Measurements from ENCODE around the gene MTA3. TPM values are rescaled to one million over a fixed set of nuclear protein-coding genes. Genes with fewer than 3 reads are reported as not detected.
A peak's percentile ranks its signal among the peaks of the same experiment; 100 is the strongest.

The MTA3 gene
- total and polyA plus RNA-seq, 2 donors (not counting 3 experiments of a cell fraction or from before 2014, with no cell fraction given) = 36.3 to 53.3 TPM

DNA sequence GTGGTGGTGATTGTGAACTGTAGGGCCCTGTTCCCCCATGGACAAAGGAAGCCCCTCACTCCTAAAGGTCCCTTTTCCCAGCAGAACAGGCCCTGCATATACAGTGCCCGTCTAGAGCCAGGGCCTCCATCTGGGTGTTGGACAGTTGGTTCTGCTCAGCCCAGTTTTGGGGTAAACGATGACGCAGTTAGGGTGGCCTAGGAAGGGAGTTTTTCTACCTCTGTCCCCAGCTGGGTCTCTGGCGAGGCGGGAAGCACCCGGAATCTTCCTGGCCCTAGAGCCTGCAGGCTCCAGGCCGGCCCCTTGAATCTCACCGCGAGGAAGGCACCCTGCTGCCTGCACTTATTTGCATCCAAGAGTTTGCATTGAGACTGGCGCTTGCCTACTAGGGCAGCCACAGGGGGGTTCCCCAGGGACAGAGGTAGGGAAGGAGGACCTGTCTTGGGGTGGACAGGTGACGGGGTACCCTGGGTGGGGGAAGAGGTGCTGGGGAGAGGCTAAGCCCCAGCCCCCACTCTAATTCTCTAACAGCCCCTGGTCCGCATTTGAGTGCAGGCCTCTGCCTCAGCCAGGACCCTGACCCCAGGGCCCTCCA is 529 bp upstream of the MTA3 start:
- dilution Hi-C loops (cut with MboI; ENCODE audit: extremely low pct_ligation_motif_present, low sequenced_read_pairs) = no loop called here
- H3K9ac ChIP-seq (replicated peaks; ENCODE audit: extremely low read depth, insufficient read depth, low read length) = no peak overlapping the region
- no peaks in the 10 kb centered on the region for H4K20me1 ChIP-seq (replicated peaks; ENCODE audit: control insufficient read depth, extremely low read depth, insufficient read depth, low read length)
- H3K27ac ChIP-seq (ENCODE audit: insufficient read depth, low read depth, low read length) = no peak overlapping the region
- no peaks in the 10 kb centered on the region for H3K36me3 ChIP-seq (ENCODE audit: control insufficient read depth in 2 of 2, extremely low read depth in 1 of 2, insufficient read depth in 2 of 2, low read length in 2 of 2)
- peaks cover 18% of the 10 kb centered on the region for H3K79me2 ChIP-seq (ENCODE audit: control insufficient read depth, insufficient read depth, low read length)
- H3K4me3 ChIP-seq (replicated peaks in 1 of 3; ENCODE audit: insufficient read depth in 1 of 3, low read depth in 1 of 3, low read length in 3 of 3) = peak overlapping the region in 1 of 3 experiments; percentile 95
- H3K9me1 ChIP-seq (replicated peaks; ENCODE audit: control insufficient read depth, extremely low read depth, insufficient read depth, low read length) = no peaks in the 10 kb centered on the region
- peaks cover 9% of the 10 kb centered on the region for H3K4me1 ChIP-seq (ENCODE audit: control insufficient read depth, extremely low read depth, insufficient read depth, low read length)
- BruUV-seq (replicated peaks) = no TSS peak
- CTCF ChIA-PET = no interaction called here
- peak overlapping the region; percentile 57 for H2AFZ ChIP-seq (ENCODE audit: low read depth, low read length)
- H3K27me3 ChIP-seq (ENCODE audit: control insufficient read depth in 2 of 2, insufficient read depth in 2 of 2, low read length in 2 of 2) = no peaks in the 10 kb centered on the region
- TF ChIP-seq POLR2AphosphoS5 (IDR thresholded peaks at IDR 0.05; ENCODE audit: insufficient read depth, low read depth, low read length) = no peak
- TF ChIP-seq MAX (IDR thresholded peaks at IDR 0.05; ENCODE audit: insufficient read depth, insufficient read length) = no peak
- no peak for TF ChIP-seq POLR2A (IDR thresholded peaks at IDR 0.05; ENCODE audit: low read depth, low read length)
- TF ChIP-seq MYC (IDR thresholded peaks at IDR 0.05; ENCODE audit: low read depth, low read length) = no peak
- no peak for TF ChIP-seq EZH2 (IDR thresholded peaks at IDR 0.05; ENCODE audit: borderline replicate concordance, low read depth, low read length, severe bottlenecking)
- TF ChIP-seq GATA2 (IDR thresholded peaks at IDR 0.05; ENCODE audit: insufficient read depth, insufficient read length, low read depth, low read length) = no peak
- intact Hi-C loops (cut with micrococcal nuclease) = loop anchor here (2.0 to 5.0 kb wide), 3 partner anchors 55 to 94 kb away; no protein-coding TSS in a partner anchor
- DNase-seq (ENCODE audit: low read depth, low spot score) (no peak), FAIRE-seq (no peak)
- POLR2A ChIA-PET = no interaction called here
- H3K4me2 ChIP-seq (ENCODE audit: insufficient read depth, low read length) = no peak overlapping the region
- H3K9me3 ChIP-seq (replicated peaks; ENCODE audit: control insufficient read depth, insufficient read depth, low read length) = no peaks in the 10 kb centered on the region

GRCh38 chr2:42569116-42569711 is 782 bp downstream of the MTA3 start:
- Histone ChIP-seq H3K36me3 (ENCODE audit: control insufficient read depth in 2 of 2, extremely low read depth in 1 of 2, insufficient read depth in 2 of 2, low read length in 2 of 2) (no peaks in the 10 kb centered on the region), H3K4me1 (ENCODE audit: control insufficient read depth, extremely low read depth, insufficient read depth, low read length) (peaks cover 9% of the 10 kb centered on the region), H3K4me2 (ENCODE audit: insufficient read depth, low read length) (peak overlapping the region; percentile 71), H3K79me2 (ENCODE audit: control insufficient read depth, insufficient read depth, low read length) (peaks cover 22% of the 10 kb centered on the region), H3K27me3 (ENCODE audit: control insufficient read depth in 2 of 2, insufficient read depth in 2 of 2, low read length in 2 of 2) (no peaks in the 10 kb centered on the region), H4K20me1 (replicated peaks; ENCODE audit: control insufficient read depth, extremely low read depth, insufficient read depth, low read length) (no peaks in the 10 kb centered on the region), H3K4me3 (replicated peaks in 1 of 3; ENCODE audit: insufficient read depth in 1 of 3, low read depth in 1 of 3, low read length in 3 of 3) (peak overlapping the region; percentile 57 to 95 (median 75)), H3K27ac (ENCODE audit: insufficient read depth, low read depth, low read length) (peak overlapping the region; percentile 42), H3K9me3 (replicated peaks; ENCODE audit: control insufficient read depth, insufficient read depth, low read length) (no peaks in the 10 kb centered on the region), H3K9ac (replicated peaks; ENCODE audit: extremely low read depth, insufficient read depth, low read length) (peak overlapping the region; percentile 49), H3K9me1 (replicated peaks; ENCODE audit: control insufficient read depth, extremely low read depth, insufficient read depth, low read length) (no peaks in the 10 kb centered on the region), H2AFZ (ENCODE audit: low read depth, low read length) (peak overlapping the region; percentile 56)
- ChIA-PET POLR2A (no interaction called here), CTCF (interaction anchor here (0.6 to 3.5 kb wide), 4 partner anchors 26 to 94 kb away, joined by 3 to 17 read pairs (median 4); no protein-coding TSS in a partner anchor)
- intact Hi-C loops (cut with micrococcal nuclease) = loop anchor here (2.0 to 5.0 kb wide), 3 partner anchors 56 to 93 kb away; no protein-coding TSS in a partner anchor
- DNase-seq (ENCODE audit: low read depth, low spot score) (peak; percentile 69), FAIRE-seq (peak; percentile 89)
- TF ChIP-seq MAX (IDR thresholded peaks at IDR 0.05; ENCODE audit: insufficient read depth, insufficient read length) (no peak), POLR2AphosphoS5 (IDR thresholded peaks at IDR 0.05; ENCODE audit: insufficient read depth, low read depth, low read length) (no peak), EZH2 (IDR thresholded peaks at IDR 0.05; ENCODE audit: borderline replicate concordance, low read depth, low read length, severe bottlenecking) (no peak), JUN (IDR thresholded peaks at IDR 0.05; ENCODE audit: borderline replicate concordance, insufficient read depth, insufficient read length, low read depth) (no peak), CTCF (IDR thresholded peaks at IDR 0.05; ENCODE audit: extremely low read depth in 1 of 2, insufficient read depth in 1 of 2, low read depth in 1 of 2, low read length in 2 of 2) (no peak), GATA2 (IDR thresholded peaks at IDR 0.05; ENCODE audit: insufficient read depth, insufficient read length, low read depth, low read length) (no peak), POLR2A (IDR thresholded peaks at IDR 0.05; ENCODE audit: low read depth, low read length) (no peak), FOS (IDR thresholded peaks at IDR 0.05; ENCODE audit: borderline replicate concordance, insufficient read depth, low read length) (no peak), MYC (IDR thresholded peaks at IDR 0.05; ENCODE audit: low read depth, low read length) (no peak)
- dilution Hi-C loops (cut with MboI; ENCODE audit: extremely low pct_ligation_motif_present, low sequenced_read_pairs) = no loop called here
- BruUV-seq (replicated peaks) = no TSS peak

Measured in endothelial cell of umbilical vein (primary cell).